Stimulated activated CD4-positive, alpha-beta T cell treated with anti-CD3 and anti-CD28 coated beads, TNF-alpha, amount 100 ng/mL, for 24 hours (primary cell): ENCODE data around the gene OR52K1.
"Not testable (repeated sequence)": the region's sequence is repeated elsewhere in the genome, so short reads cannot be mapped to it uniquely, and the experiment has no call there.

ENCODE experiments used
- DNase-seq, 3 experiments: peaks; one replicate each; pipeline ENCODE4 v3.0.0-alpha.2; 2020; ENCODE audit warnings: low read depth in 3 of 3

Gene OR52K1

DNA sequence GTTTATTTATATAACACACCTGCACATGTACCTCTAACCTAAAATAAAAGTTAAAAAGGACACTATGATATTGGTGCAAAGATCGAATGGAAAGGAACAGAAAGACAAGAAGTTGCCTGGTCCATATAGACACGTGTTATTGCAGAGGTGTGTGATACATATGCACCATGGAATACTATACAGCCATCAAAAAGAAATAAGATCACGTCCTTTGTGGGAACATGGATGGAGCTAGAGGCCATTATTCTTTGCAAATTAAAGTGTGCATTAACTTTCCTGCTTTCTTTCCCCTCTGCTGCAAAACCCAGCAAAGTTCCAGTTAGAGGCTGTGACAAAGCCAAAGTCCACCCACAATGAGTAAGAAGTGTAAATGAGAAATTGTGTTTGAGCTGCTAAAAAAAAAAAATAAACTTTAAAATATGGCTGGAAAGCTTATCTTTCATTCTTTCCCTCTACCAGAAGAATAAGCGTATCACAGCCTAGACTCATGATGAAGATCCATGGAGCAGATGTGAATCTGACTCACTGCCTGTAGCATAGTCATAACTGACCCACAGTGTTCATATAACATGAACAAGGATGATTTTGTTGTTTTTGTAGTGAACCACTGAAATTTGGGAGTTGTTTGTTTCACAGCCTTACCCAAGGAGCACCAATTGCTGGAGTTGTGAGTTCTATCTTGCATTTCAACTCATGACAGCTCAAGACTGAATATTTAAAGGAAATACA is 9.6 kb downstream of the OR52K1 start:
- DNase-seq = no peak

- DNase-seq = no peak
Measured at GRCh38 chr11:4493480-4493818, 11.0 kb downstream of the OR52K1 start.

DNA sequence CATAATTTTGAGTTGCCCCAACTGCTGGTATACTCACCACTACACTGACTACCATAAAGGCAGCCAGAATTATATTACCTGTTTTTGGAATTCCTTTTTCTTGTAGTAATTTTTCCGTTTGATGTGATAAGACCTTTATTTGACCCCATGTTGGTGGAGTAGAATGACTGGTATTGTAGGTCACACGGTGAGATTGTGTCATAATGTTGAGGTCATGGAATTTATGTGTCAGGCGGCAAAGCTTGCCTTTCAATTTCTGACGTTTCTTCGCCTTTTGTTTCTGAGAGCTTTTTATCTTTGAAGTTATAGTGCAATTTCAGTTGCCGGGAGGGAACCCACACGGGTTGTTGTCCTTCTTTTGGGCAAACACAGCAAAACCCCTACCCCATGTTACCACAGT is 13.0 kb downstream of the OR52K1 start:
- DNase-seq = no peak

- no peak for DNase-seq
Measured at GRCh38 chr11:4495986-4496385, 13.5 kb downstream of the OR52K1 start.

DNA sequence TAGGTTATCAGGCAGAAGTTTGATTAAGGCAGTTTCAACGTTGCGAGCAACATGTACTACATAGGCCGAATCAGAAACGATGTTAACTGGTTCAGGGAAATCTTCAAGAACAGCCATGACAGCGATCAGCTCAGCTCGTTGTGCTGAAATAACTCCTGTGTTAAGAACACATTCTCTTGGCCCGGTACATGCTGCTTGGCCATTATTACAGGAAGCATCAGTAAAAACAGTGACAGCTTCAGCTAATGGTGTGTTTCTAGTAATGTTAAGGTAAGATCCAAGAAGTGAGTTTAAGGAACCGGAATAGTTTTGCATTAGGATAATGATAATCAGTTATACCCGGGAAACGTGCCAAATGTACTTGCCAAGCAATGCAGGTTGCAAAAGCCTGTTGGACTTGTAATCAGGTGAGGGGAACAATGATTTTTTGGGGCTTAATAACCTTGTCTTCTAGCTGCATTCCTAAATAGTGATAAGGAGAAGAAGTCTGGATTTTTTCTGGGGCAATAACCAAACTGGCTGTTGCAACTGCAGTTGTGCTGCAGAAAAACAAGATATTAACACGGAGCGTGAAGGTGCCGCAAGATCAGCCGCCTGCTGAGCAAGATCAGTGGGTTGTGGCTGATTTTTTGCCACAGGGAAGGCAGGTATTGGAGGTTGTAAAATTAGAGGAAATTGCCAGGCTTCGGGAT is 14.3 kb downstream of the OR52K1 start:
- DNase-seq = no peak

DNA sequence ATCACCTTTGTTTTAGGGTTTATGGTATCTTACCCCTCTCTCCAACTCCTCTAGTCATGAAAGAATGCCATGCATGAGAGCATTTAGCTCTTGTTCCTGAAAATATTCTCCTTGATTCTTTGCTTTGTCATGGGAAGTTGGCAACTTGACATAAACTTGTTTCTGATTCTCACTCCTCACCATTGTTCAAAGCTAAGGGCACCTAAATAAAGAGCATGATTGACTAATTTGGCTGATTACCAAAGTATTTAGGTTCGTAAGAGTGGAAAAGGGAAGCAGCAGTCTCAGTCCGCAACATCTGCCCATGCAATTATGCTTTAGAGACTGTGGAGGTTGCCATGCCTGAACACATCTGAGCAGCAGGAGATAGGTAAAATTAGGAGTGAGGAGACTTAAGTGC is 26.4 kb downstream of the OR52K1 start:
- no peak for DNase-seq

GRCh38 chr11:4511282-4512245 is 29.1 kb downstream of the OR52K1 start:
- DNase-seq = no peak

DNA sequence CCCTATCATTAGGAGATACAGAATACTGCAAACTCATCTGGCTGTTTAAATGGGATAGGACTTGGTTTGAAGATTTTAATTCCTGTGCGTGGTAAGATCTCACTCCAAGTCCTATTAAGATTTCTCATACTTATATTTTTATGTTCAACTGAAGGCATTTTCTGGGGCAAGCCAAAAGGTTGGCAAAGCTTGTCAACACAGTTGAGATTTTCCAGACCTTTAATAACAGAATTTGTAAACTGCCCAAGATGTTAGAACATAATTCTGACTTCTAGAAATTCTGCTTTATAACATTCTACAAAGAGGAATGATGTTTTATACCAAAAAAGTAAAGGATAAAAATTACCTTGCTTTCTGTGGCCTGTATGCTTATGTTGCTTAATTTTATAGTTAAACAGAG is 31.8 kb downstream of the OR52K1 start:
- DNase-seq = no peak

GRCh38 chr11:4522339-4522738 is 39.9 kb downstream of the OR52K1 start:
- no peak for DNase-seq

DNA sequence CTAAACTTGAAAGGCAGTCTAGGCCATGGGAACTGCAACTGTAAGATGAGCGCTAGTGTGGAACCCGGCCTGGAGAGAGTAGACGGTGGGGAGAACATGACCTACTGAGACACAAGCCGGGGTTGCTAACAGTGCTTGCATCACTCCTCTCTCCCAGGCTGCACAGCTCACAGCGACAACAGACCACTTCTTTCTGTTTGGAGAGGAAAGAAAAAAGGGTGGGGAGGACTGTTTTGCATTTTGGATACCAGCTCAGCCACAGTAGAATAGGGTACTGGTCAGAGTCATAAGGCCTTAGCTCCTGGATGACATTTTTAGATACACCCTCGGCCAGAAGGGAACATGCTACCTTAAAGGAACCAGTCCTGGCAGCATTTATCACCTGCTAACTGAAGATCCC is 40.3 kb downstream of the OR52K1 start:
- no peak for DNase-seq

DNA sequence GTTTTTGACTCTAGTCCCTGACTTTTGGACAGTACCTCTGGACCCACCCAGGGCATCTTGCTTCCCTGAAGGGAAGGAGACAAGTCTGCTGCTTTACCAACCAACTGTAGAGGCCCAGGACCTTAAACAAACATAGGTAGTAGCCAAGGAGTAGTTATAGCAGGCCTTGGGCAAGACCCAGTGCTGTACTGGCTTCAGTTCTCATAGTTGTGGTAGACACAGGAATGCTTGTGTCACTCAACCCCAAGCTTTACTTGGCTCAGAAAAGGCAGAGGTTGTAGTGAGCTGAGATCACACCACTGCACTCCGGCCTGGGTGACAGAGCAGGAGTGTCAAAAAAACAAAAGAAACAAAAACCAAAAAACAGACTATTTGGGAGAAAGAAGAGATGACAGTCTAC is 41.2 kb downstream of the OR52K1 start:
- DNase-seq = no peak

DNA sequence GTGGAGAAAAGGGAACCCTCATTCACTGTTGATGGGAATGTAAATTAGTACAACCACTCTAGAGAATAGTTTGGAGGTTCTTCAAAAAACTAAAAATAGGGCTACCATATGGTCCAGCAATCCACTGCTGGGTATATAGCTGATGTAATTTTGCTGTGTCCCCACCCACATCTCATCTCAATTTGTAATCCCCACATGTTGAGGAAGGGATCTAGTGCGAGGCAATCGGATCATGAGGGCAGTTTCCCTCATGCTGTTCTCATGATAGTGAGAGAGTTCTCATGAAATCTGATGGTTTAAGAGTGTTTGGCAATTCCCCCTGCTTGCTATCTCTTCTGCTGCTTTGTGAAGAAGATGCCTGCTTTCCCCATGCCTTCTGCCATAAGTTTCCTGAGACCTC is 45.5 kb downstream of the OR52K1 start:
- DNase-seq = no peak

- not testable (repeated sequence) for DNase-seq
Measured at GRCh38 chr11:4531686-4532085, 49.2 kb downstream of the OR52K1 start.

GRCh38 chr11:4539603-4540219 is 57.3 kb downstream of the OR52K1 start:
- DNase-seq = peak; percentile 11 to 38 (median 12)

- no peak for DNase-seq
Measured at GRCh38 chr11:4541071-4541470, 58.6 kb downstream of the OR52K1 start.
